A204.1 (cell line): Measurements from ENCODE around the gene MTIF3.
A peak's percentile ranks its signal among the peaks of the same experiment; 100 is the strongest.
"Not testable (repeated sequence)": the region's sequence is repeated elsewhere in the genome, so short reads cannot be mapped to it uniquely, and the experiment has no call there.

Experiments
- FAIRE-seq: peaks from 2 replicates; lab custom pipeline; 2012; peaks lifted over from hg19 to GRCh38; lab: Jason Lieb, UNC

Gene MTIF3

GRCh38 chr13:27409013-27409412 lies 41.4 kb downstream of the MTIF3 start:
- no peak for FAIRE-seq

- no peak for FAIRE-seq
Observed at GRCh38 chr13:27408074-27408473, 42.3 kb downstream of the MTIF3 start.

DNA sequence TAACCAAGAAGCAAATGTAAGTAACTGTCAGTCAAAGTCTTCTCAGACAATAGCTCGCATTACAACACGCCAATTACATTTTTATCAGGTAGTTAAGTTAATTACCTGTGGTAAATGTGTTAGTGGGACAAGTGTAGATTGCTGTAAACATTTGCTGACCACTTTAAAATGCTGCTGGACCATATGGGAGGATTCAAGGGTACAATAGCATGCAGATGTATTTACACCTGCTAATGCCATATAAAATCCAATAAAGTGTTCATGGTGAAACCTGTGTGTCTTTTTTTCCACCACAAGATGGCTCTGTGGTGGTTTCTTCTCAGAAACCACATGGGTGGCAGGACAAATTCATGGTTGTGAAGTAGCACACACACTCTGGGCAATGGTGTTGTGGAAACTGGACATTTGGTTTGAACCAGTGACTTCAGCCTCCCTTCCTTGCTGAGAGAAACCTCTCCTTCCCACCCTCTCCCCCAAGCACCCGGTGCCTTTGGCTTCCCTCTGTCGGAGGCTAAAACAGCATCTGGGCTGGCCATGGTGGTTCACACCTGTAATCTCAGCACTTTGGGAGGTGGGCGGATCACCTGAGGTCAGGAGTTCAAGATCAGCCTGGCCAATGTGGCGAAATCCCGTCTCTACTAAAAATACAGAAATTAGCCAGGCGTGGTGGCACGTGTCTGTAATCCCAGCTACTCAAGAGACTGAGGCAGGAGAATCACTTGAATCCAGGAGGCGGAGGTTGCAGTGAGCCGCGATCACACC lies 44.0 kb downstream of the MTIF3 start:
- peak; percentile 25 for FAIRE-seq

GRCh38 chr13:27405546-27406134 lies 44.7 kb downstream of the MTIF3 start:
- FAIRE-seq: no peak

DNA sequence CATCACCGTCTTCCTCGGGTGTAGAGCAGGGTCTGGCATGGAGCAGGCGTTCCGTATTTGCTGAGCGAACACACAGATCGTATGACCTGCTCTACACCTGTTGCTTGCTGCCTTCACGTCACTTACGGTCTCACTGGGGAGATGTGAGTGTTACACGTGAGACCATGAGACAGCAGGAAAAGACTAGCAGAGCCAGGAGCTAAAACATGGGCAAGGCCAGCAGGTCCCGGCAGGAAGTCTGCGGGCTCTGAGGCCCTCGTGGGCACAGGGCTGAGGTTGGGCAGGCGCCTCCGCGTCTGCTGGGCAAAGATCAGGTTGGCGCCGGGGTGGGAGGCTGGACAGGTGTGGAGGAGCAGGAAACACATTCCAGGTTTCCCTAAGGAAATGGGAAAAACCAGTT lies 45.7 kb downstream of the MTIF3 start:
- no peak for FAIRE-seq

DNA sequence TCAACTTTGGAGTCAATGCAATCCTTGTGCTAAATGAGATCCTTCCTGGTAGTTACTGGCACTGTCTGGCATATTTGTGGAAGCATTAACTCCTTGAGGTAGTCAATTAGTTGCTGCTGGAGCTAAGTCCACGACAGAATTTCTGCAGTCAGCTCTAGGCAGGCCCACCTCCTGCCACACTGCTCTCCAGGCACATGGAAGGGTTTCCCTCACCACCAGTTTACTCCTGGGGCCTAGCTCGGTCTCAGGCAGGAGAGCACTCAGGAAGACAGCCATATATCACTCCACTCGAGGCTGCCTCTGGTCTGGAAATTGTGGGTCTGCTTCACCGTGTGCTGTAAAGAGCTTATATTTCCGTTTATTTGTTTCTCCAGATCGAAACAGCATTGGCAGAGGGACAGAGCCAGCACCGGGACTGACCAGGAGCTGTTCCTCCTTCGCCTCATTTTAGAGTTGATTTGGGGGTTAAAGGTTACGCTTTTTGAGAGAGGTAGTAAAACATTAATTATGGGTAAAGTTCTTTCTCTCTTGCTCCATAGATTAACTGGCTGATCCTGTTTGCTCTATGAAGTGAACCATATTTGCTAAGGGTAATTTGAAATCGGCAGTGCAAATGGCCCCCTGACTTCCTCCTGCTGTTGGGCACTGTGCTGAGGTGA lies 46.5 kb downstream of the MTIF3 start:
- FAIRE-seq: no peak

GRCh38 chr13:27403203-27403678 lies 47.1 kb downstream of the MTIF3 start:
- FAIRE-seq: no peak

GRCh38 chr13:27401210-27401609 lies 49.2 kb downstream of the MTIF3 start:
- no peak for FAIRE-seq

DNA sequence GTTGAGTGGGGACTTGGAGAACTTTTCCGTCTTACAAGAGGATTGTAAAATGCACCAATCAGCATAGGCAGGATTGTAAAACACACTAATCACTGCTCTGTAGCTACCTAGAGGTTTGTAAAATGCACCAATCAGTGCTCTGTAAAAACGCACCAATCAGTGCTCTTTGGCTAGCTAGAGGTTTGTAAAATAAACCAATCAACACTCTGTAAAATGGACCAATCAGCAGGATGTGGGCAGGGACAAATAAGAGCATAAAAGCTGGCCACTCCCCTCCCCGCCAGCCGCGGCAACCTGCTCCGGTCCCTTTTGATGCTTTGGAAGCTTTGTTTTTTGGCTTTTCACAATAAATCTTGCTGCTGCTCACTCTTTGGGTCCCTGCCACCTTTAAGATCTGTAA lies 50.0 kb downstream of the MTIF3 start:
- FAIRE-seq: not testable (repeated sequence)

GRCh38 chr13:27398360-27398759 lies 52.0 kb downstream of the MTIF3 start:
- no peak for FAIRE-seq

DNA sequence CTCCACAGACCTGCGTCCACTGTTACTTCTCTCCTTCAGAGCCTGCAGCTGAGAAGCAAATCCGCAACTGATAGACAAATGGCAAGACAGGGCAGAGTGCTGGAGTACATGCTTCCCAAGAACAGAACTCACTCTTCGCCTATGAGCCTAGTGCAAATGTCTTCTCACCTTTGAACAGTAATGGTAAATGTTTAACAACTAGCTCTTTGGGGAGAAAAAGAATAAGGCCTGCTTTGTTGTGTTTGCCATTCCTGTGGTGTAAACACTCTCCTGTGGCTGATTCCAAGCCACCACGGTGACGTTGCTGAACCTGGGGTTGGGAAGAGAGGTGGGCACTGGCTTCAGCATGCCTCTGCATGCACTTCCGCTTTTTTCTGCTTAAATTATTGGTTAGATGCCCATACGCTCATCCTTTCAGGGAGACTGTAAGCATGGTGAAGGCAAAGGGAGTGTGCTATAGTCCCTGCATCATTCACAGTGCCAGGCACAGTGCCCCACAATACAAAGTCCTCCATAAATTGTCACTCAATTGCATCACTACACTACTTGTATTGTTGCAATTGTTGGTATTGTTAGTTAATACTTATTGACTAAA lies 54.0 kb downstream of the MTIF3 start:
- FAIRE-seq: no peak

DNA sequence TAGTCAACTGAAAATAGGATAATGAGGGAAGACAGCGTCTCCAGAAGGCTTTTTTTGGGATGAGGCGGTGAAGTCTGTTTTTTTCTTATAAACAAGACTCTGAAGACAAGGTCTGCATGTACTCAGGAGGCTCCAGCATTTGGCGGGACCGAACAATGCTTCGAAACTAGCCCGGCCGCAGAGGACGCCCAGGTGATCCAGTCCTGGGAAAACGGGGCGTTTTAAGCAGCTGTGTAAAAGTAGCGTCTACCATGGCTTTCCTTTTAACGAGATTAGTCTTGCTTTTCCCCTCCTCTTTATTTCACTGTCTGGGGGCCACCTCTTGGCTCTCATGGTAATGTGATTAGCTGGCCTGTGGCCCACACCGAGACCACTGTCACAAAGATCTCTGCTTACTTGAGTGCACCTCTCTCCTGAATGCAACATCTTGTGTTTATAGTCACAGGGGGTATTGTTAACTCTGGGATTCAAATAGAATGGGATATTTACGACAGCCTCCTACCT lies 55.3 kb downstream of the MTIF3 start:
- FAIRE-seq: no peak

GRCh38 chr13:27393101-27393500 lies 57.3 kb downstream of the MTIF3 start:
- FAIRE-seq: no peak

- FAIRE-seq: no peak
Observed at GRCh38 chr13:27391471-27391870, 58.9 kb downstream of the MTIF3 start.

DNA sequence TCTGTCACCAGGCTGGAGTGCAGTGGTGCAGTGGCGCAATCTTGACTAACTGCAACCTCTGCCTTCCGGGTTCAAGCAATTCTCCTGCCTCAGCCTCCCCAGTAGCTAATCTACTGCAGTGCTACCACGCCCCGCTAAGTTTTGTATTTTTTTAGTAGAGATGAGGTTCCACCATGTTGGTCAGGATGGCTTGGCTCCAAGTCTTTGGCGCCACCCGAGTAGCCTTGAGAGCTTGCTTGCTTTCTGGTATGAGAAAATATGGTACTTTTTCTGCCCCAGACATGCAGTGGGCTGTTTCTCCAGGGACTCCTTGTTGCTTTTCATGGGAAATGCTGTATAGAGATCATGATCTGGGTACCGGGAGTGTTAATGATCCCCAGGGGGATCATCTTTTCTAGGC lies 60.5 kb downstream of the MTIF3 start:
- FAIRE-seq: no peak

DNA sequence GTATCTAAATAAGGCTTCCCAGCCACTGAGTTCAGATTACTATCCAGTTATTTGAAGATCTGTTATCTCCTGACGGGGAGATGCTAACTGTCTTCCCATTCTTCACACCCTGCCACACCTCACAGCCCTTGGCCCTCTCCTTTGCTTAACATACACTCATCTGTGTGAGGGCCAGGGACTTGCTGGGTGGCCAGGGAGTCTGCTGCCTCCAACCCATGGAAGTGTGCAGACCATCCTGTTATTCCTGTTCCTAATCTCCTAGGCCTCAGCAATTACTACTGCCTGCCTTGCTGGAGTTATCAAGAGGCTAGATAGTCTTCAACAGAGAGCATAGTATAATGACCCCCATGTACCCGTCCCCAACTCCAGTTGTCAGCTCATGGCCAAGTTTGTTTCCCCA lies 62.1 kb downstream of the MTIF3 start:
- FAIRE-seq: no peak
